ENCODE results near the gene OR9Q1.

DNA sequence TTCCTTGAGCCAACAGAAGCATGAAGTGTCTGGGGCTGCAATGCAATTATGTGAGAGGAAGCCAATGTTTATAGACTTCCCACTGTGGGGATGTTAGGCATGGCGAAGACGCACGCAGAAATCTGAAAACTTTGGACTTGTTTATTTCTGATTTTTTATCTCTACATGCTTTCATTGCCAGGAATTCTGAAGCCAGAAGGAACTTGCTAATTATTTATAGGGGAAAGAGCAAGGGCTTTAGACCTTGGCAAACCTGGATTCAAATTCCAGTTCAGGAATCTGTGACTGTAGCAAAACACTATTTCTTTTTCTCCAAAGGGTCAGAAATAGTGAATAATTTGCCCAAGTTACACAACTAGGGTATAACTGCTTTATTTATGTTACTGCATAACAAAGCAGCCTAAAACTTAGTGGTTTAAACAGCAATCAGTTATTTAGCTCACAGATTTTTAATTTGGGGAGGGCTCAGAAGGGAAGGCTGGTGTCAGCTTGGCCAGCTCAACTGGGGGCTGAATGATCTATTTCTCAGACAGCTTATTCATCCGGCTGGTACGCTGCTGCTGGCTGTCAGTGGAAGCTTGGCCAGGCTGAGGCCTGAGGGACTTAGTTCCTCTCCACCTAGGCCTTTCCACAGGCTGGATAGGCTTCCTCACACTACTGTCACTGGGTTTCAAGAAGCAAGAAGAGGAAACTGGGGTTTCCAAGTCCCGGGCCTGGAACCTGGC, 5.2 kb downstream of the OR9Q1 start:
- TF ChIP-seq, protein P1, sequence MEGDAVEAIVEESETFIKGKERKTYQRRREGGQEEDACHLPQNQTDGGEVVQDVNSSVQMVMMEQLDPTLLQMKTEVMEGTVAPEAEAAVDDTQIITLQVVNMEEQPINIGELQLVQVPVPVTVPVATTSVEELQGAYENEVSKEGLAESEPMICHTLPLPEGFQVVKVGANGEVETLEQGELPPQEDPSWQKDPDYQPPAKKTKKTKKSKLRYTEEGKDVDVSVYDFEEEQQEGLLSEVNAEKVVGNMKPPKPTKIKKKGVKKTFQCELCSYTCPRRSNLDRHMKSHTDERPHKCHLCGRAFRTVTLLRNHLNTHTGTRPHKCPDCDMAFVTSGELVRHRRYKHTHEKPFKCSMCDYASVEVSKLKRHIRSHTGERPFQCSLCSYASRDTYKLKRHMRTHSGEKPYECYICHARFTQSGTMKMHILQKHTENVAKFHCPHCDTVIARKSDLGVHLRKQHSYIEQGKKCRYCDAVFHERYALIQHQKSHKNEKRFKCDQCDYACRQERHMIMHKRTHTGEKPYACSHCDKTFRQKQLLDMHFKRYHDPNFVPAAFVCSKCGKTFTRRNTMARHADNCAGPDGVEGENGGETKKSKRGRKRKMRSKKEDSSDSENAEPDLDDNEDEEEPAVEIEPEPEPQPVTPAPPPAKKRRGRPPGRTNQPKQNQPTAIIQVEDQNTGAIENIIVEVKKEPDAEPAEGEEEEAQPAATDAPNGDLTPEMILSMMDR (optimal IDR thresholded peaks at IDR 0.05 in 1 of 3, IDR thresholded peaks at IDR 0.05 in 1 of 3, conservative IDR thresholded peaks at IDR 0.05 in 1 of 3; ENCODE audit: extremely low read depth in 1 of 3, insufficient read depth in 2 of 3, low read length in 3 of 3) = no peak
- no peak for TF ChIP-seq EZH2 (IDR thresholded peaks at IDR 0.05; ENCODE audit: low read length)

All from keratinocyte (primary cell).